ENCODE measurements around the gene TNNI3K. TPM values are rescaled to one million over a fixed set of nuclear protein-coding genes. Genes with fewer than 3 reads are reported as not detected.

Gene TNNI3K
- total RNA-seq, 6 donors from 2014 or later = 0.72 to 2.8 (median 2.1) TPM; not detected in 1

DNA sequence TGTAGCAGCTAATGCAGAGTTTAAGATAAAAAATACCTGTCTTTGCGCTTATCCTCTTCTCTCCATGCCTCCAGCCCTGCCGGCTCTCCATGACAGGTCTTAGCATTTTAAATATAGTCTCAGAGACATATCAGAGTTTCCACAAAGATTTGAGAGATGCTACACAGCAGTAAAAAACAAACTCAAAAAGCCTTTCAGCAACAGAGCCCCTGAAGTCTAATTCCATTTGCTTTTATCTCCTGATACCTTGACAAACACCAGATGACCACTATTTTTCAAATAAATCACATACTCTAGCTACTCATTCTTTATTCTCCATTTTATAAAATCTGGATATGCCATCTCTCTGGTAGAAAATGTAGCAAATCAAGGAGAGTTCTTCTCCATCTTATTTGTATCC, 356.8 kb downstream of the TNNI3K start:
- TF ChIP-seq POLR2AphosphoS5 (IDR thresholded peaks at IDR 0.05) = no peak
- TF ChIP-seq, protein P1, sequence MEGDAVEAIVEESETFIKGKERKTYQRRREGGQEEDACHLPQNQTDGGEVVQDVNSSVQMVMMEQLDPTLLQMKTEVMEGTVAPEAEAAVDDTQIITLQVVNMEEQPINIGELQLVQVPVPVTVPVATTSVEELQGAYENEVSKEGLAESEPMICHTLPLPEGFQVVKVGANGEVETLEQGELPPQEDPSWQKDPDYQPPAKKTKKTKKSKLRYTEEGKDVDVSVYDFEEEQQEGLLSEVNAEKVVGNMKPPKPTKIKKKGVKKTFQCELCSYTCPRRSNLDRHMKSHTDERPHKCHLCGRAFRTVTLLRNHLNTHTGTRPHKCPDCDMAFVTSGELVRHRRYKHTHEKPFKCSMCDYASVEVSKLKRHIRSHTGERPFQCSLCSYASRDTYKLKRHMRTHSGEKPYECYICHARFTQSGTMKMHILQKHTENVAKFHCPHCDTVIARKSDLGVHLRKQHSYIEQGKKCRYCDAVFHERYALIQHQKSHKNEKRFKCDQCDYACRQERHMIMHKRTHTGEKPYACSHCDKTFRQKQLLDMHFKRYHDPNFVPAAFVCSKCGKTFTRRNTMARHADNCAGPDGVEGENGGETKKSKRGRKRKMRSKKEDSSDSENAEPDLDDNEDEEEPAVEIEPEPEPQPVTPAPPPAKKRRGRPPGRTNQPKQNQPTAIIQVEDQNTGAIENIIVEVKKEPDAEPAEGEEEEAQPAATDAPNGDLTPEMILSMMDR (IDR thresholded peaks at IDR 0.05) = no peak
- no peak for TF ChIP-seq POLR2A (IDR thresholded peaks at IDR 0.05)
- TF ChIP-seq EP300 (IDR thresholded peaks at IDR 0.05) = no peak
- Histone ChIP-seq H3K4me3 (no peak overlapping the region), H3K4me1 (no peaks in the 10 kb centered on the region), H3K36me3 (no peaks in the 10 kb centered on the region), H3K27ac (no peak overlapping the region), H3K9me3 (no peaks in the 10 kb centered on the region), H3K27me3 (no peaks in the 10 kb centered on the region)
- no peak for ATAC-seq (ENCODE audit: low FRiP score in 2 of 2)
- 78 to 85% methylated on average over 2 of the region's 2 CpGs for WGBS, 2 donors
- DNase-seq = no peak

DNA sequence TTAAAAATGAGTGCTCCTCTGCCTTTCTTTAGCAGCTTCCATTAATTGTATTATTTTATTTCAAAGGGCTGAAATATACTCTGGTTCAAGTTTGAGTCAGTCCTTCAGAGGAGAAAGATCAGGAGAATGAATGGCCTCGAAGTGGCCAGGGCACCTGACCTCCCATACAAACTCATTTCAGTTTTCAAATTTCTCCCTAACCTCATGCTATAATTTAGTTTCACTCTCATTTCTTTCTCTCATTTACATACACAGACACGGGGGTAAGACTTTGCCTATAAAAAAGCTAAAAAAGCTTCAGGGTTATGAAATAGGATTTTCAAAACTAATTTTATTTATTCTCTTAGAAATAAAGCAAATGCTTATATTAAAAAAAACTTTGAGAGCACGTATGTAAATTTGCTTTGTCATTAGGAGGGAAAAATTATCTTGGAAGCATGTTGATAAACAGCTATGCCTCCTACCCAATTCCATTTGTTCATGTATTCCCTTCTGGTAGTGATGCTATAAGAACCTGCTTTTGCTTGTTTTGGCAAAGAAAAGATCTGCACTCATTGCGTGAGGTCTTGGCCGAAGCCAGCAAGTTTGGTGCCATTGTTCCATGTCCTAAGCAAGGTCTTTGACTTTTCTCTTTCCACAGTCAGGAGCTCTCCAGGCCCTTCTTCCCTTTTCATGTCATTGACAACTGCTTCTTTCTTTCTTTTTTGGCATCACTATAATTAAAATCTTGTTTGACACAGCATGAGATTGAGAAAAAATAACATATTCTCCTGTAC, 357.6 kb downstream of the TNNI3K start:
- ATAC-seq (ENCODE audit: low FRiP score in 2 of 2) (no peak), DNase-seq (no peak)
- TF ChIP-seq POLR2AphosphoS5 (IDR thresholded peaks at IDR 0.05) (no peak), POLR2A (IDR thresholded peaks at IDR 0.05) (no peak), EP300 (IDR thresholded peaks at IDR 0.05) (no peak)
- TF ChIP-seq, protein P1 (IDR thresholded peaks at IDR 0.05) = no peak
- no peak overlapping the region for H3K4me3 ChIP-seq
- WGBS, 2 donors = 80 to 84% methylated on average over 5 of the region's 5 CpGs
- H3K4me1 ChIP-seq = no peaks in the 10 kb centered on the region
- no peaks in the 10 kb centered on the region for H3K27me3 ChIP-seq
- no peaks in the 10 kb centered on the region for H3K36me3 ChIP-seq
- no peaks in the 10 kb centered on the region for H3K9me3 ChIP-seq
- no peak overlapping the region for H3K27ac ChIP-seq

Other genes with a start within 250 kb of the TNNI3K start
- under 1 TPM in 3 of 6 donors, not detected in 3; 0.30 to 0.84 (median 0.31) TPM for gene LRRIQ3, start 37.2 kb upstream of the TNNI3K start, total RNA-seq
- 10 to 100 TPM in 5 of 6 donors, 1 to 10 TPM in 1; 3.9 to 29.3 (median 15.8) TPM for gene FPGT, start 37.1 kb upstream of the TNNI3K start, total RNA-seq